Measurements from ENCODE around the gene KRT78. TPM values are rescaled to one million over a fixed set of nuclear protein-coding genes. Genes with fewer than 3 reads are reported as not detected.

The KRT78 gene
- total RNA-seq, 1 experiment from 2014 or later: not detected

DNA sequence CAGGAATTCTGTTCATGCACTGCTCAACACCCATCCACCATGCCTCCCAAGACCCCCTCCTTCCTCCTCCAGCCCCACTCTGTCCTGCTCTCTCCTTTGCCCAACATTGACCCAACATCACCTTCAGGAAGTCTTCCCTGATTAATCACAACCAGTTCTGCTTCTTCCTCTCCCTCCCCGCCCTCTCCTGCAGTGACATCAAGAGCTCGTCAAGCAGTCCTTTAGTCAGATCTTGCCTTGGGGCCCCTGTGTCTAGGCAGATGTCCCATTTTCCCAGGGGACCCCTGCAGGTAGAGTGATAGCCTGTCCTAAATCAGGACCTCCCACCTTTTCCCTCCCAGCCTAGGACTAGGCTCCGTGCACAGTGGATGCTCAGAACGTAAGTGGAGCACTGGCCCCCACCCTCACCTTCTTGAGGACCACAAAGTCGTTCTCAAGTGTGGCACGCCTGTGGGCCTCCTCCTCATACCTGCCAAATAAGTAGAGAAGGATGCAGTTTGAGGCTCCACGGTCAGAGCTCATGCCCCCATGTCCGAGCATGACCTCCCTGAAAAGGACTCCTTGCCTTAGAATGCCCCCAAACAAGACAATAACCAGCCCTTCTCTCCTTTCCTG is 2.3 kb downstream of the KRT78 start:
- Mint-ChIP-seq H3K27ac (ENCODE audit: low read depth, unreplicated experiment) (no peak overlapping the region), H3K36me3 (ENCODE audit: insufficient read depth, unreplicated experiment) (no peaks in the 10 kb centered on the region), H3K27me3 (ENCODE audit: insufficient read depth, unreplicated experiment) (peaks cover 24% of the 10 kb centered on the region), H3K4me1 (ENCODE audit: insufficient read depth, unreplicated experiment) (no peaks in the 10 kb centered on the region), H3K9me3 (ENCODE audit: unreplicated experiment) (peaks cover 8% of the 10 kb centered on the region), H3K4me3 (ENCODE audit: unreplicated experiment) (no peak overlapping the region)
- POLR2A ChIA-PET: interaction anchor here (0.6 kb wide), 1 partner anchor 1146 kb away, joined by 3 read pairs; no protein-coding TSS in a partner anchor
- no TSS peak for BruUV-seq (replicated peaks)
- intact Hi-C loops (cut with micrococcal nuclease): no loop called here
- no peak for DNase-seq (ENCODE audit: unreplicated experiment)
- CTCF ChIA-PET: interaction anchor here (1.6 kb wide), 1 partner anchor 33 kb away, joined by 8 read pairs; no protein-coding TSS in a partner anchor
- no peak for TF ChIP-seq CTCF (IDR thresholded peaks at IDR 0.05; ENCODE audit: unreplicated experiment)

DNA sequence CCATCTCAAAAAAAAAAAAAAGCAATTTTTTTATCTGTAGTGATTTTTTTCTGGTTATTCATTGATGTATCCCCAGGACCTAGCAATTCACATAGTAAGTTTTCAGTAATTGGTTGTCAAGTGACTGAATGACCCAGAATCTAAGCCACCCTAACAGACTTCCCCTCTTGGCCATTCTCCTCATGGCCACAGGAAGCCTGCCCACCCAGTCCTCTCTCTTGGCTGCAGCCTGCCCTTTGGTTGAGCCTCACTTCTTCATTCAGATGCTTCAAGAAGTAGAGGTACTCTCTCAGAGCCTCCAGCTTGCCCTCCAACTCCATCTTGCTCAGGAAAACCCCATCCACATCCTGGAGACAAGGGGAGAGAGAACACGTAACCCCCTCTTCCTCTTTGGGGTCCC is 2.8 kb downstream of the KRT78 start:
- H3K27me3 Mint-ChIP-seq (ENCODE audit: insufficient read depth, unreplicated experiment): peaks cover 24% of the 10 kb centered on the region
- no peak overlapping the region for H3K27ac Mint-ChIP-seq (ENCODE audit: low read depth, unreplicated experiment)
- POLR2A ChIA-PET: no interaction called here

GRCh38 chr12:52844386-52844785 is 4.4 kb downstream of the KRT78 start:
- POLR2A ChIA-PET: no interaction called here
- CTCF ChIA-PET: interaction anchor here (0.7 kb wide), 2 partner anchors 31 to 55 kb away, joined by 3 to 6 read pairs; partner anchors contain the start of gene KRT4

More for the DNA sequence above, 2.8 kb downstream of the KRT78 start:
- H3K4me1 Mint-ChIP-seq (ENCODE audit: insufficient read depth, unreplicated experiment): no peaks in the 10 kb centered on the region
- TF ChIP-seq CTCF (IDR thresholded peaks at IDR 0.05; ENCODE audit: unreplicated experiment): no peak
- intact Hi-C loops (cut with micrococcal nuclease): no loop called here
- CTCF ChIA-PET: interaction anchor here (0.7 kb wide), 1 partner anchor 20 kb away, joined by 3 read pairs; no protein-coding TSS in a partner anchor
- BruUV-seq (replicated peaks): no TSS peak
- H3K36me3 Mint-ChIP-seq (ENCODE audit: insufficient read depth, unreplicated experiment): no peaks in the 10 kb centered on the region
- H3K4me3 Mint-ChIP-seq (ENCODE audit: unreplicated experiment): no peak overlapping the region
- no peak for DNase-seq (ENCODE audit: unreplicated experiment)
- peaks cover 8% of the 10 kb centered on the region for H3K9me3 Mint-ChIP-seq (ENCODE audit: unreplicated experiment)

More at GRCh38 chr12:52844386-52844785, 4.4 kb downstream of the KRT78 start:
- no peak for DNase-seq (ENCODE audit: unreplicated experiment)
- BruUV-seq (replicated peaks): no TSS peak
- Mint-ChIP-seq H3K4me1 (ENCODE audit: insufficient read depth, unreplicated experiment) (no peaks in the 10 kb centered on the region), H3K36me3 (ENCODE audit: insufficient read depth, unreplicated experiment) (no peaks in the 10 kb centered on the region), H3K27me3 (ENCODE audit: insufficient read depth, unreplicated experiment) (peaks cover 32% of the 10 kb centered on the region), H3K9me3 (ENCODE audit: unreplicated experiment) (peaks cover 8% of the 10 kb centered on the region), H3K4me3 (ENCODE audit: unreplicated experiment) (no peak overlapping the region), H3K27ac (ENCODE audit: low read depth, unreplicated experiment) (no peak overlapping the region)
- no peak for TF ChIP-seq CTCF (IDR thresholded peaks at IDR 0.05; ENCODE audit: unreplicated experiment)
- intact Hi-C loops (cut with micrococcal nuclease): no loop called here

Data from MCF 10A (cell line).